ENCODE measurements around the gene FRMD4A. TPM values are rescaled to one million over a fixed set of nuclear protein-coding genes. Genes with fewer than 3 reads are reported as not detected.

Gene FRMD4A
- total RNA-seq, 1 donor from 2014 or later, result 20.2 TPM

GRCh38 chr10:13730306-13730652 is 600.4 kb downstream of the FRMD4A start:
- Histone ChIP-seq H3K4me2 (peak overlapping the region; percentile 35), H4K20me1 (ENCODE audit: low read depth) (no peaks in the 10 kb centered on the region), H3K36me3 (no peaks in the 10 kb centered on the region), H3K4me1 (peaks cover 29% of the 10 kb centered on the region), H3K4me3 (no peak overlapping the region), H3K27me3 (no peaks in the 10 kb centered on the region), H3F3A (ENCODE audit: low read depth) (peaks cover 9% of the 10 kb centered on the region), H3K79me2 (ENCODE audit: low read depth) (no peaks in the 10 kb centered on the region), H2AFZ (replicated peaks) (no peak overlapping the region), H3K9ac (no peak overlapping the region), H3K9me3 (ENCODE audit: low read depth) (no peaks in the 10 kb centered on the region), H3K27ac (peak overlapping the region; percentile 46)
- DNase-seq (ENCODE audit: low spot score), result no peak
- TF ChIP-seq CTCF (IDR thresholded peaks at IDR 0.05) (no peak), EZH2 (IDR thresholded peaks at IDR 0.05) (no peak), EZH2phosphoT487 (IDR thresholded peaks at IDR 0.05) (no peak)
- H3K27me3 Mint-ChIP-seq (ENCODE audit: insufficient read depth, low read depth), result peaks cover 2% of the 10 kb centered on the region
- no peak overlapping the region for H3K4me3 Mint-ChIP-seq
- H3K4me1 Mint-ChIP-seq, result peaks cover 35% of the 10 kb centered on the region
- H3K36me3 Mint-ChIP-seq, result peaks cover 28% of the 10 kb centered on the region
- H3K9me3 Mint-ChIP-seq, result no peaks in the 10 kb centered on the region
- H3K27ac Mint-ChIP-seq, result peak overlapping the region; percentile 95

- H3K4me2 ChIP-seq, result peak overlapping the region; percentile 35
- H3K4me3 Mint-ChIP-seq, result no peak overlapping the region
- H3K27me3 Mint-ChIP-seq (ENCODE audit: insufficient read depth, low read depth), result peaks cover 2% of the 10 kb centered on the region
- H3F3A ChIP-seq (ENCODE audit: low read depth), result peaks cover 9% of the 10 kb centered on the region
- H3K27ac Mint-ChIP-seq, result peak overlapping the region; percentile 95
- H3K79me2 ChIP-seq (ENCODE audit: low read depth), result no peaks in the 10 kb centered on the region
- no peak overlapping the region for H2AFZ ChIP-seq (replicated peaks)
- H3K9me3 ChIP-seq (ENCODE audit: low read depth), result no peaks in the 10 kb centered on the region
- H3K27ac ChIP-seq, result peak overlapping the region; percentile 46
- H3K27me3 ChIP-seq, result no peaks in the 10 kb centered on the region
- no peak overlapping the region for H3K4me3 ChIP-seq
- peak; percentile 16 for DNase-seq (ENCODE audit: low spot score)
- peaks cover 34% of the 10 kb centered on the region for H3K4me1 ChIP-seq
- TF ChIP-seq EZH2phosphoT487 (IDR thresholded peaks at IDR 0.05) (no peak), CTCF (IDR thresholded peaks at IDR 0.05) (no peak), EZH2 (IDR thresholded peaks at IDR 0.05) (no peak)
- peaks cover 32% of the 10 kb centered on the region for H3K36me3 Mint-ChIP-seq
- no peaks in the 10 kb centered on the region for H3K36me3 ChIP-seq
- no peak overlapping the region for H3K9ac ChIP-seq
- no peaks in the 10 kb centered on the region for H4K20me1 ChIP-seq (ENCODE audit: low read depth)
- peaks cover 38% of the 10 kb centered on the region for H3K4me1 Mint-ChIP-seq
- no peaks in the 10 kb centered on the region for H3K9me3 Mint-ChIP-seq
Measured at GRCh38 chr10:13729586-13730305, 601.0 kb downstream of the FRMD4A start.

- Histone ChIP-seq H3K9ac (no peak overlapping the region), H2AFZ (replicated peaks) (no peak overlapping the region), H3K36me3 (no peaks in the 10 kb centered on the region), H3K27me3 (no peaks in the 10 kb centered on the region), H4K20me1 (ENCODE audit: low read depth) (no peaks in the 10 kb centered on the region), H3K4me2 (no peak overlapping the region), H3F3A (ENCODE audit: low read depth) (peaks cover 9% of the 10 kb centered on the region), H3K4me1 (peaks cover 31% of the 10 kb centered on the region), H3K4me3 (no peak overlapping the region), H3K27ac (no peak overlapping the region), H3K9me3 (ENCODE audit: low read depth) (no peaks in the 10 kb centered on the region), H3K79me2 (ENCODE audit: low read depth) (no peaks in the 10 kb centered on the region)
- Mint-ChIP-seq H3K4me3 (no peak overlapping the region), H3K9me3 (no peaks in the 10 kb centered on the region), H3K27ac (no peak overlapping the region), H3K36me3 (peaks cover 34% of the 10 kb centered on the region), H3K27me3 (ENCODE audit: insufficient read depth, low read depth) (peaks cover 2% of the 10 kb centered on the region), H3K4me1 (peaks cover 36% of the 10 kb centered on the region)
- no peak for DNase-seq (ENCODE audit: low spot score)
- TF ChIP-seq EZH2 (IDR thresholded peaks at IDR 0.05) (no peak), EZH2phosphoT487 (IDR thresholded peaks at IDR 0.05) (no peak), CTCF (IDR thresholded peaks at IDR 0.05) (no peak)
Measured at GRCh38 chr10:13728898-13729535, 601.7 kb downstream of the FRMD4A start.

Data from neural progenitor cell (in vitro differentiated cells).